GM12864 (cell line): ENCODE data around the gene DLEC1.

Experiments used
- DNase-seq: peaks from one replicate; pipeline ENCODE4 v3.0.0-alpha.2; 2011; ENCODE audit warnings: low read depth
- H3K4me3 ChIP-seq: 2 replicates; pipeline ENCODE4 v1.5.1; 2011; ENCODE audit warnings: mild to moderate bottlenecking, low read depth, low read length, control low read depth
- CTCF ChIP-seq: IDR thresholded peaks from 2 replicates; pipeline ENCODE4 v1.5.1; 2011; ENCODE audit warnings: low read depth, mild to moderate bottlenecking, moderate library complexity, low read length, control low read depth, inconsistent platforms; ENCODE audit errors: missing control alignments

DLEC1 gene

GRCh38 chr3:38151667-38152265 lies 112.8 kb downstream of the DLEC1 start:
- H3K4me3 ChIP-seq = no peak overlapping the region
- no peak for TF ChIP-seq CTCF
- DNase-seq = no peak

GRCh38 chr3:38152609-38153008 lies 113.6 kb downstream of the DLEC1 start:
- no peak for DNase-seq
- H3K4me3 ChIP-seq = no peak overlapping the region
- TF ChIP-seq CTCF = no peak

- TF ChIP-seq CTCF = no peak
- DNase-seq = no peak
- no peak overlapping the region for H3K4me3 ChIP-seq
Observed at GRCh38 chr3:38153221-38153620, 114.2 kb downstream of the DLEC1 start.

GRCh38 chr3:38154033-38154494 lies 115.1 kb downstream of the DLEC1 start:
- no peak overlapping the region for H3K4me3 ChIP-seq
- DNase-seq = no peak
- no peak for TF ChIP-seq CTCF

- no peak overlapping the region for H3K4me3 ChIP-seq
- no peak for TF ChIP-seq CTCF
- DNase-seq = no peak
Observed at GRCh38 chr3:38154625-38155255, 115.7 kb downstream of the DLEC1 start.

- no peak for TF ChIP-seq CTCF
- DNase-seq = no peak
- no peak overlapping the region for H3K4me3 ChIP-seq
Observed at GRCh38 chr3:38155825-38156224, 116.8 kb downstream of the DLEC1 start.

GRCh38 chr3:38157117-38157516 lies 118.1 kb downstream of the DLEC1 start:
- DNase-seq = no peak
- TF ChIP-seq CTCF = no peak
- no peak overlapping the region for H3K4me3 ChIP-seq
